SH-SY5Y (cell line): ENCODE data around the gene USP35.

Experiments
- GATA2 ChIP-seq: IDR thresholded peaks from 2 replicates; pipeline ENCODE4 v1.6.1; 2011; ENCODE audit warnings: mild to moderate bottlenecking, low read depth, low read length
- GATA3 ChIP-seq: IDR thresholded peaks from 2 replicates; pipeline ENCODE4 v1.6.1; 2011; ENCODE audit warnings: low read depth, mild to moderate bottlenecking, low read length, moderate library complexity

DNA sequence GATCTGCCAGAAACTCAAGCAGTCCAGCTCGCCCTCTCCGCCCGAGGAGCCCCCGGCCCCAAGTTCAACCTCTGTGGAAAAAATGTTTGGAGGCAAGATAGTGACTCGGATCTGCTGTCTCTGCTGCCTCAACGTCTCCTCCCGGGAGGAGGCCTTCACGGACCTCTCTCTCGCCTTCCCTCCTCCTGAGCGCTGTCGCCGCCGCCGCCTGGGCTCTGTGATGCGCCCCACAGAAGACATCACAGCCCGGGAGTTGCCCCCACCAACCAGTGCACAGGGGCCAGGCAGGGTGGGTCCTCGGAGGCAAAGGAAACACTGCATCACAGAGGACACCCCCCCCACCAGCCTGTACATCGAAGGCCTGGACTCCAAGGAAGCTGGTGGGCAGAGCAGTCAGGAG is 20.8 kb downstream of the USP35 start:
- no peak for TF ChIP-seq GATA2
- no peak for TF ChIP-seq GATA3
